Natural killer cell (primary cell): ENCODE results near the gene ELAVL3. TPM values are rescaled to one million over a fixed set of nuclear protein-coding genes. Genes with fewer than 3 reads are reported as not detected.
A peak's percentile ranks its signal among the peaks of the same experiment; 100 is the strongest.

Source experiments
- ATAC-seq, 3 donors: fragments of 150-1000 bp in 2 of 3; fragments of 200-7000 bp in 1 of 3; cut with Tn5 transposase; 1 replicate in 1 of 3; 2 replicates in 2 of 3; pipeline ENCODE4 v1.10.0; 2021; ENCODE audit warnings: mild to moderate bottlenecking in 2 of 3, moderate library complexity in 2 of 3
- DNase-seq, 2 donors: peaks; one replicate each; pipeline versions ENCODE4 v3.0.0 to v3.0.0-alpha.2; 2013 to 2021; ENCODE audit warnings: mixed read lengths in 1 of 2
- H3K27ac ChIP-seq: one replicate; pipeline ENCODE4 v1.5.1; 2013; ENCODE audit warnings: mild to moderate bottlenecking, low read length
- H3K27me3 ChIP-seq: one replicate; pipeline ENCODE4 v1.6.1; 2013; ENCODE audit warnings: low read length; ENCODE audit not compliant: control insufficient read depth, insufficient read depth
- H3K36me3 ChIP-seq: one replicate; pipeline ENCODE4 v1.6.1; 2013; ENCODE audit warnings: low read length; ENCODE audit not compliant: control insufficient read depth, insufficient read depth
- H3K4me1 ChIP-seq: one replicate; pipeline ENCODE4 v1.6.1; 2013; ENCODE audit warnings: low read length; ENCODE audit not compliant: control insufficient read depth, insufficient read depth
- H3K4me3 ChIP-seq: one replicate; pipeline ENCODE4 v1.5.1; 2013; ENCODE audit warnings: low read length
- H3K9me3 ChIP-seq: one replicate; pipeline ENCODE4 v1.6.1; 2013; ENCODE audit warnings: low read length; ENCODE audit not compliant: control insufficient read depth, insufficient read depth
- H3K27ac Mint-ChIP-seq, 2 donors: one replicate each; pipeline ENCODE4 v1.8.0; 2022; ENCODE audit warnings: mild to moderate bottlenecking in 2 of 2, mixed read lengths in 2 of 2, moderate library complexity in 1 of 2
- H3K27me3 Mint-ChIP-seq, 2 donors: one replicate each; pipeline ENCODE4 v1.8.0; 2022; ENCODE audit warnings: low read depth in 2 of 2, mixed read lengths in 2 of 2
- H3K36me3 Mint-ChIP-seq: one replicate; pipeline ENCODE4 v1.8.0; 2022; ENCODE audit warnings: mixed read lengths
- H3K4me1 Mint-ChIP-seq, 2 donors: one replicate each; pipeline ENCODE4 v1.8.0; 2022; ENCODE audit warnings: mixed read lengths in 2 of 2
- H3K4me3 Mint-ChIP-seq: one replicate; pipeline ENCODE4 v1.8.0; 2022; ENCODE audit warnings: mild to moderate bottlenecking, moderate library complexity, mixed read lengths
- H3K9me3 Mint-ChIP-seq, 2 donors: one replicate each; pipeline ENCODE4 v1.8.0; 2022; ENCODE audit warnings: mixed read lengths in 2 of 2
- WGBS: methylation state at CpG from one replicate; pipeline ENCODE4 v1.1.7; 2013; ENCODE audit warnings: missing lambda C conversion rate; ENCODE audit not compliant: insufficient coverage; 5-methylcytosine and 5-hydroxymethylcytosine counted together
- intact Hi-C: fragments of 100-400 bp; cut with micrococcal nuclease; formaldehyde crosslinking; loops from one replicate; pipeline ENCODE4 v1.14.2; 2022
- total RNA-seq, 4 donors: library from RNA; stranded (reverse); fragments of 120-200 nt in 1 of 4; gene quantifications; one replicate each; pipeline versions ENCODE4 v1.2.3 to v1.2.4, GENCODE V29; 2013 to 2022
- TF ChIP-seq, protein P1 (sequence below): fragments of 200-600 bp; IDR thresholded peaks from one replicate; pipeline ENCODE4 v1.8.0; 2022; ENCODE audit warnings: antibody characterized with exemption

The ELAVL3 gene
- total RNA-seq, 3 donors from 2014 or later (not counting 1 experiment from before 2014, with no cell fraction given): not detected

- 37% methylated on average over 27 of the region's 27 CpGs for WGBS
- ATAC-seq (no peak), DNase-seq (no peak)
- H3K9me3 ChIP-seq: no peaks in the 10 kb centered on the region
- H3K4me1 ChIP-seq: peaks cover 49% of the 10 kb centered on the region
- H3K4me1 Mint-ChIP-seq: peaks cover 30 to 46% of the 10 kb centered on the region in 2 donors
- no peaks in the 10 kb centered on the region for H3K36me3 ChIP-seq
- H3K27me3 ChIP-seq: peaks cover 49% of the 10 kb centered on the region
- H3K9me3 Mint-ChIP-seq: no peaks in the 10 kb centered on the region
- no peak overlapping the region for H3K4me3 ChIP-seq
- no peaks in the 10 kb centered on the region for H3K36me3 Mint-ChIP-seq
- peaks cover 21 to 38% of the 10 kb centered on the region in 2 donors for H3K27me3 Mint-ChIP-seq
- H3K4me3 Mint-ChIP-seq: peak overlapping the region; percentile 86
- H3K27ac ChIP-seq: no peak overlapping the region
- peak overlapping the region in 1 of 2 donors; percentile 54 for H3K27ac Mint-ChIP-seq
- TF ChIP-seq, protein P1, sequence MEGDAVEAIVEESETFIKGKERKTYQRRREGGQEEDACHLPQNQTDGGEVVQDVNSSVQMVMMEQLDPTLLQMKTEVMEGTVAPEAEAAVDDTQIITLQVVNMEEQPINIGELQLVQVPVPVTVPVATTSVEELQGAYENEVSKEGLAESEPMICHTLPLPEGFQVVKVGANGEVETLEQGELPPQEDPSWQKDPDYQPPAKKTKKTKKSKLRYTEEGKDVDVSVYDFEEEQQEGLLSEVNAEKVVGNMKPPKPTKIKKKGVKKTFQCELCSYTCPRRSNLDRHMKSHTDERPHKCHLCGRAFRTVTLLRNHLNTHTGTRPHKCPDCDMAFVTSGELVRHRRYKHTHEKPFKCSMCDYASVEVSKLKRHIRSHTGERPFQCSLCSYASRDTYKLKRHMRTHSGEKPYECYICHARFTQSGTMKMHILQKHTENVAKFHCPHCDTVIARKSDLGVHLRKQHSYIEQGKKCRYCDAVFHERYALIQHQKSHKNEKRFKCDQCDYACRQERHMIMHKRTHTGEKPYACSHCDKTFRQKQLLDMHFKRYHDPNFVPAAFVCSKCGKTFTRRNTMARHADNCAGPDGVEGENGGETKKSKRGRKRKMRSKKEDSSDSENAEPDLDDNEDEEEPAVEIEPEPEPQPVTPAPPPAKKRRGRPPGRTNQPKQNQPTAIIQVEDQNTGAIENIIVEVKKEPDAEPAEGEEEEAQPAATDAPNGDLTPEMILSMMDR: no peak
- intact Hi-C loops: loop anchor here (5.0 kb wide), 1 partner anchor 41 kb away; the partner anchor contains the start of gene EPOR
Measured at GRCh38 chr19:11423164-11423790, 57.6 kb downstream of the ELAVL3 start.

- Histone ChIP-seq H3K4me3 (peak overlapping the region; percentile 26), H3K9me3 (no peaks in the 10 kb centered on the region), H3K27me3 (peaks cover 49% of the 10 kb centered on the region), H3K4me1 (peaks cover 50% of the 10 kb centered on the region), H3K27ac (no peak overlapping the region), H3K36me3 (no peaks in the 10 kb centered on the region)
- no peaks in the 10 kb centered on the region for H3K9me3 Mint-ChIP-seq
- intact Hi-C loops: loop anchor here (5.0 kb wide), 1 partner anchor 40 kb away; the partner anchor contains the start of gene EPOR
- ATAC-seq: peak; percentile 65 to 81 (median 76)
- H3K4me1 Mint-ChIP-seq: peaks cover 30 to 46% of the 10 kb centered on the region in 2 donors
- 3% methylated on average over 54 of the region's 56 CpGs for WGBS
- H3K36me3 Mint-ChIP-seq: no peaks in the 10 kb centered on the region
- H3K27me3 Mint-ChIP-seq: peaks cover 21 to 47% of the 10 kb centered on the region in 2 donors
- peak; percentile 63 to 78 for DNase-seq
- TF ChIP-seq, protein P1: no peak
- H3K4me3 Mint-ChIP-seq: peak overlapping the region; percentile 86
- H3K27ac Mint-ChIP-seq: peak overlapping the region in 1 of 2 donors; percentile 63
Measured at GRCh38 chr19:11422163-11423065, 58.4 kb downstream of the ELAVL3 start.

DNA sequence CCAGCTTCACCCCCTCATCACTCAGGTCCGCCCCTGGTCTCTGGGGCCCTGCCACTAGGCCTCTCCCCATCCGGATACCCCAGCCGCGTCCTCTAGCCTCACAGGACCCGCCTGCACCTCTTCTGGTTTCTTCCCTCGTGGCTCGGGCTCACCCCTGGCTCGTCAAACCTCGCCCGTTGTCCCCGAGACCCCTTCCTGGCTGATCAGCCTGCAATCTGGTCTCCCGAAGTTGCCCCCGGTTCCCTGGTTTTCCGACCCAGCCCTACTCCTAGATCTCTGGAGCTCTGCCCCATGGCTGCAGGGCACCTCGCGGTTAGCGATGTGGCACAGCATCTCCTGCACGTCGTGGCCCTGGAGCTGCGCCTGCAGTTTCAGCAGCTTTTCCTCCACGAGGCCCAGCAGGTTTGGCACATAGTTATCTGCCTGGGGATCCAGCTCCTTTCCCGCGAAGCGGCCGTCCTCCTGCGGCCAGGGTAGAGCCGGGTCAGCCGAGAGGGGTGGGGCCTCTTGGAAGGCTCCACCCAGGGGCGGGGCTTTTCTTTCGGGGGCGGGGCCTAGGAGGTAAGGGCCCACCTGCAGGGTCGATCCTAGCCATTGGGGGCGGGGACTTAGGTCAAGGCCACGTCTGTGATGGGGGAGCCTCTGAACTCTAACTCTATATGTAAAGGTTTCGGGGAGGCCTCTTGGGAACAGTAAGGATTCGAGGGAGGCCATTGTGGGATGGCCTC, 59.3 kb downstream of the ELAVL3 start:
- intact Hi-C loops: loop anchor here (5.0 kb wide), 1 partner anchor 39 kb away; the partner anchor contains the start of gene EPOR
- Histone ChIP-seq H3K9me3 (no peaks in the 10 kb centered on the region), H3K4me3 (peak overlapping the region; percentile 13), H3K27ac (no peak overlapping the region), H3K27me3 (peaks cover 49% of the 10 kb centered on the region), H3K36me3 (no peaks in the 10 kb centered on the region), H3K4me1 (peaks cover 50% of the 10 kb centered on the region)
- H3K27me3 Mint-ChIP-seq: peaks cover 21 to 48% of the 10 kb centered on the region in 2 donors
- H3K4me1 Mint-ChIP-seq: peaks cover 30 to 46% of the 10 kb centered on the region in 2 donors
- peak overlapping the region; percentile 86 for H3K4me3 Mint-ChIP-seq
- peak; percentile 63 to 68 (median 65) for ATAC-seq
- H3K27ac Mint-ChIP-seq: peak overlapping the region in 1 of 2 donors; percentile 63
- H3K9me3 Mint-ChIP-seq: no peaks in the 10 kb centered on the region
- no peaks in the 10 kb centered on the region for H3K36me3 Mint-ChIP-seq
- DNase-seq: peak; percentile 47 to 57
- 9% methylated on average over 36 of the region's 36 CpGs for WGBS
- TF ChIP-seq, protein P1: no peak
